Smooth muscle cell of the brain vasculature (primary cell): ENCODE data around the gene ELMO3.
A peak's percentile ranks its signal among the peaks of the same experiment; 100 is the strongest.

ENCODE experiments used
- DNase-seq: peaks from one replicate; pipeline ENCODE4 v3.0.0-alpha.2; 2012; ENCODE audit warnings: low read depth, low spot score

Gene ELMO3

DNA sequence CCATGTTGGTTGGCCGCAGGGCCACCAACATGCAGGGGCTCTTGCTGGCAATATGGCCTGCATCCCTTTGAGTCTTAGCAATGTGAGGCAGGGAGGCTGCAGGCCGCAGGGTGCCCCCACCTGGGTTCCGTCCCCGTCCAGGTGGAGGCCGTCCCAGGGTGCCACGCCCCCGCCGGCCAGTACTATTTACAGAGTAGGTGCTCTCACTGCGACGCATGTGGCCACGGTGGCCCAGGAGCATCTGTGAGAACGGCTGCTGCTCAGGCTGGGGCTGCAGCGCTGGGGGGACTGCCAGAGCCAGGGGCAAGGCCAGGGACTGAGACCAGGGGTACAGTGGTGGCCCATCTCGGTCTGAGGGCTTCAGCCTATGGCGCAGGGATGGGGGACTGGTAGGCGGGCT is 18.8 kb upstream of the ELMO3 start:
- DNase-seq = no peak

DNA sequence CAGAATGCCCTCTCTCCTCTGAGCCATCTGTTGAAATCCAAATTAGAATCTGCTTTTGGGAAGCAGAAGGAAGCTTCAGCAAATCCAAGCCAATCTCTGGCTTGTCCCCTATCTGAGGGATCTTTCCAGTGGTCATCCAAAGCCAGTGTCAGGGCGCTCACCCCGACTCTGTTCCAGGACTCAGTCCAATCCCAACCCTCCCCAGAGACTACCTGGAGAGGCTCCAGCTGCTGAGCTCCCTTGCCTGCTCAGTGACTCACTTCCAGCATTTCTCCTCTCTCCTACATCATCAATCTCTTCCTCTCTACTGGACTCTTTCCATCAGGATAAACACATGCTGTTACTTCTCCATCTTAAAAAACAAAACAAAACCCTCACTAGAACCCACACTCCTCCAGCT is 17.6 kb upstream of the ELMO3 start:
- DNase-seq = peak; percentile 28

DNA sequence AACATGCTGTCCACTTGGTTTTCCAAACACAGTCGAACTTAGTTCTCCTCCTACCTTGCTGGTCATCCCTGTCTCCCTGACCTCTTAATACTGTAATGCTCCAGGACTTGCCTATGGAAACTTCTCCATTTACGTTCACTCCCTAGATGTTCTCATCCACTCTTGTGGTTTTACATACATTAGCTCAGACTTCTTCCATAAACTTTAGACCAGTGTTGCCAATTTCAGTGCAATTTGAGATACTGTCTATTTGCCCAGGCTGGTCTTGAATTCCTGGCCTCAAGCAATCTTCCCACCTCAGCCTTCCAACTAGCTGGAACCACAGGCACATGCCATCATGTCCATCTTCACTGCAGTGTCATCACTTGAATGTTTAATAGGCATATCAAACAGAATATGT is 16.6 kb upstream of the ELMO3 start:
- no peak for DNase-seq

DNA sequence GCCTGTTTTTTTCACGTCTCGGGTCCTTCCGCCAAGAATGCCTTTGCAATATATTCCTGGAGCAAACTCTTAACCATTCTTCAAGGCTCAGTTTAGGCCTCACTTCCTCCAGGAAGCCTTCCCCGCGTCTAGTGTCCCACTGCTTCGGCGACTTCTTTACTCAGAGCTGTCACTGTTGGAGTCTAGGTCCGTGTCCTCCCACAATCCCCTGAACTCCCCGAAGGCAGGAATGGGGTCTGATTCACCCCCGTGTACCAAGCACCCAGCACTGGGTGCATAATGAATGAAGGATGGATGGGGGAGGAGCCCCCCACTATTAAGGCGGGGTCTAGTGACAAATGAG is 15.7 kb upstream of the ELMO3 start:
- no peak for DNase-seq

GRCh38 chr16:67183627-67184452 is 15.1 kb upstream of the ELMO3 start, which contains the start of gene MATCAP1:
Gene MATCAP1 (minus strand): TSS chr16:67183963. CDS start chr16:67180610, 3,353 bp downstream.
- peak; percentile 91 for DNase-seq

- DNase-seq = no peak
Observed at GRCh38 chr16:67184453-67184994, 14.4 kb upstream of the ELMO3 start.

- DNase-seq = peak; percentile 78
Observed at GRCh38 chr16:67184995-67185650, 13.8 kb upstream of the ELMO3 start.

GRCh38 chr16:67185651-67186134 is 13.2 kb upstream of the ELMO3 start:
- DNase-seq = no peak

GRCh38 chr16:67186550-67186950 is 12.4 kb upstream of the ELMO3 start:
- no peak for DNase-seq

- no peak for DNase-seq
Observed at GRCh38 chr16:67187175-67187890, 11.6 kb upstream of the ELMO3 start.

DNA sequence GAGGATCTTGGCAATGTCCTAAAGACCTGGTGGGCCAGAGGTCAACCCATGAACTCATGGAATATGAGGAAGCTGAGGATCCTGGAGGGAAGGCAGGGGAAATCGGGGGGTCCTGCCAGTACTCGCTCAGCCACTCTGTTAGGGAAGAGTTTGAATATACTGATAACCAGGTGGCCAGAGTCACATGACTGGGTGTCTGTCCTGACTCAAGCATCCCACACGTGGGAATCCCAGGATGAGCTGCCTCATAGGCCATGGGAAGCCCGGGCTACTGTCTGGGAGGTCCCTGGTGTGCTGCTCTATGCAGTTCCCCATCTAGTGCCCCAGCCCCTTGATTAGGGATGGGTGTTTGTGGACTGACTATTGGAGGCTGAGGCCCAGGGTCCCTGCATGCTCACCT is 10.6 kb upstream of the ELMO3 start:
- DNase-seq = no peak

GRCh38 chr16:67188798-67189197 is 10.1 kb upstream of the ELMO3 start:
- DNase-seq = no peak

GRCh38 chr16:67190041-67190440 is 8.9 kb upstream of the ELMO3 start, which contains the start of gene EXOC3L1:
Gene EXOC3L1 (minus strand): TSS chr16:67190136. CDS start chr16:67189676, 460 bp downstream.
- DNase-seq = no peak

DNA sequence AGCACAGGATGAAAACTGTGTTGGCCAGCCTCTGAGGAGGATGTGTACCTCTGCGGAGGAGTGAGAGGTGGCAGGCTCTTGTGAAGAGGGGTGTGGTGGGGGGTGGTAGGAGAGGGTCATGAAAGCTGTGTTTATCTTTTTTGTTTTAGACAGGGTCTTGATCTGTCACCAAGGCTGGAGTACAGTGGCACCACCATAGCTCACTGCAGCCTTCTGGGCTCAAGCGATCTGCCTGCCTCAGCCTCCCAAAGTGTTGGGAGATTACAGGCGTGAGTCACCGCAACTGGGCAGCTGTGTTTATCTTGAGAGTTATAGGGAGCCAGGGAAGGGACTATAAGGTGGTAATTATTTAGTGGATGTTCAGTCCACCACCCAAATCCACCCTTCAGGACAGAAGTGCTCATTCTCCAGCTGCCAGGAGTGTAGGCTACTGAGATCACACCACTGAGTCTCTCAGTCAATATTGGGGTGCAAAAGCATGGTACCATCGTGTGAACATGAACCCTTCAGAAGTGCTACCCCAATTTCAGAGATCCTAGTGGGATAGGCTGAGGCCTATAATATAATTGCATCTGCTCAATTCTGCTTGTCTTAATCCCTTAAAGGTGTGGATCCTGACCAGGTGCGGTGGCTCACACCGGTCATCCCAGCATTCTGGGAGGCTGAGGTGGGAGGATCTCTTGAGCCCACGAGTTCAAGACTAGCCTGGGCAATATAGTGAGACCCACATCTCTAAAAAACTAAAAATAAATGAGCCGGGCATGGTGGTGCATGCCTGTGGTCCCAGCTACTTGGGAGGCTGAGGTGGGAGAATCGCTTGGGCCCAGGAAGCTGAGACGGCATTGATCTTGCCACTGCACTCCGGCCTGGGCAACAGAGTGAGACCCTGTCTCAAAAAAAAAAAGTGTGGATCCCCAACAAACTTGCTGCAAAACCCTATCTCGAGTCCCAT is 8.2 kb upstream of the ELMO3 start:
- DNase-seq = no peak

DNA sequence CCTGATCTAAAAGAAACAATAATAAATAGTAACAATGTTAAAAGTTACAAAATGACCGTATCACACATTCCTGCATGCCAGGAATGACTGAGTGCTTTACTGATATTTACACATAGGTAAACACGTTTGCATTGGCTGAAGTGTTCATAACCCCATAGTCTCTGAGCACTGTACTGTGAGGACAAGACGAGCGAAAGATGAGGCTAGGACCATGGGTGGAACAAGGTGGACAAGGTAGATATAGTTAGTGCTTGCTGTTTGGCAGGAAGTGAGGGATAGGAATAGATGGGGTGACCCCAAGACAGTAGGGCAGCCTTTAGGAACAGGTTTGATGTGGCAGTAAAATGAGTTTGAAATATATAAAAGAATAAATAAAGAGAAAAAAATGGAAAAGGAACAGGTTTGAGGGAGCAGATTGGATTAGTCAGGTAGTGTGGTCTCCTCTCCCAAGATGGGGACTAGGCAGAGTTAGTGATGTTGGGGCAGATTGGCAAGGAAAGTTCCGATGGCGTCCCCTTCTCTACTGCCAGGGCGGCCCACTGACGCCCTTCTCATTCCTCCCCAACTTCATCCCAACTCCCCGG is 7.4 kb upstream of the ELMO3 start:
- DNase-seq = no peak

GRCh38 chr16:67191995-67192681 is 6.8 kb upstream of the ELMO3 start, which contains the start of gene E2F4:
Gene E2F4 (plus strand): TSS chr16:67192155. CDS start chr16:67192228, 73 bp downstream.
- peak; percentile 74 for DNase-seq

DNA sequence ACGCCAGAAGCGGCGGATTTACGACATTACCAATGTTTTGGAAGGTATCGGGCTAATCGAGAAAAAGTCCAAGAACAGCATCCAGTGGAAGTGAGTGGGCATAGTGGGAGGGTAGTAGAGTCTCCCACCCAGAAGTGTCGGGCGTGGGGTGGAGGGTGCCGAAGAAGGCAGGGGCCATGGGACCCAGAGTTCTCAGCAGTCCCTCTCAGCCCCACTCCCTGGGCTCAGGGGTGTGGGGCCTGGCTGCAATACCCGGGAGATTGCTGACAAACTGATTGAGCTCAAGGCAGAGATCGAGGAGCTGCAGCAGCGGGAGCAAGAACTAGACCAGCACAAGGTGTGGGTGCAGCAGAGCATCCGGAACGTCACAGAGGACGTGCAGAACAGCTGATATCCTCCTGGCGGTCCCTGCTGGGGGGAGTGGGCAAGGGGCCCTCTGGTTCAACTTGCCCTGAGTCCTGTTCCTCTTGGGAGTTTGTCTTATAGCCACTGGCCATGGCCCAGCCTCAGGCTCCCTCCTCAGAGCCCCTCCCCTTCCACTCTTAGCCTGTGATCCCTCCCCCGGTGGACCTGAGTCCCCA is 6.1 kb upstream of the ELMO3 start:
- no peak for DNase-seq

- DNase-seq = no peak
Observed at GRCh38 chr16:67193536-67193935, 5.4 kb upstream of the ELMO3 start.

GRCh38 chr16:67194260-67194659 is 4.7 kb upstream of the ELMO3 start:
- no peak for DNase-seq
